Endodermal cell (in vitro differentiated cells): ENCODE measurements around the gene ARHGAP6. TPM values are rescaled to one million over a fixed set of nuclear protein-coding genes. Genes with fewer than 3 reads are reported as not detected.

ENCODE experiments used
- DNase-seq: peaks from one replicate; pipeline ENCODE4 v3.0.0-alpha.2; 2017
- H3K27ac ChIP-seq: 2 replicates; pipeline ENCODE4 v1.5.1; 2013; ENCODE audit warnings: mild to moderate bottlenecking, low read depth, low read length, moderate library complexity
- H3K27me3 ChIP-seq: 2 replicates; pipeline ENCODE4 v1.6.1; 2013; ENCODE audit warnings: mild to moderate bottlenecking, low read length, moderate library complexity; ENCODE audit not compliant: insufficient read depth, control insufficient read depth, poor library complexity, severe bottlenecking
- H3K36me3 ChIP-seq: 2 replicates; pipeline ENCODE4 v1.7.0; 2013; ENCODE audit warnings: mild to moderate bottlenecking, low read length, moderate library complexity; ENCODE audit not compliant: control insufficient read depth, insufficient read depth
- H3K4me1 ChIP-seq: one replicate; pipeline ENCODE4 v1.7.0; 2013; ENCODE audit warnings: low read length; ENCODE audit not compliant: control insufficient read depth, insufficient read depth
- H3K4me3 ChIP-seq: 2 replicates; pipeline ENCODE4 v1.5.1; 2013; ENCODE audit warnings: mild to moderate bottlenecking, low read length, moderate library complexity
- H3K9ac ChIP-seq: 2 replicates; pipeline ENCODE4 v1.6.1; 2013; ENCODE audit warnings: mild to moderate bottlenecking, low read length, moderate library complexity; ENCODE audit not compliant: poor library complexity, severe bottlenecking; ENCODE audit errors: extremely low read depth
- H3K9me3 ChIP-seq: 2 replicates; pipeline ENCODE4 v1.6.1; 2013; ENCODE audit warnings: mild to moderate bottlenecking, low read length, moderate library complexity; ENCODE audit not compliant: control insufficient read depth
- H3K27ac Mint-ChIP-seq: 2 replicates; pipeline ENCODE4 v1.8.0; 2020; ENCODE audit warnings: mixed read lengths
- H3K27me3 Mint-ChIP-seq: 2 replicates; pipeline ENCODE4 v1.8.0; 2021; ENCODE audit warnings: mild to moderate bottlenecking, mixed read lengths; ENCODE audit not compliant: insufficient read depth
- H3K36me3 Mint-ChIP-seq: 2 replicates; pipeline ENCODE4 v1.8.0; 2020; ENCODE audit warnings: low read depth, mixed read lengths
- H3K4me1 Mint-ChIP-seq: 2 replicates; pipeline ENCODE4 v1.8.0; 2020; ENCODE audit warnings: mixed read lengths
- H3K4me3 Mint-ChIP-seq: 2 replicates; pipeline ENCODE4 v1.8.0; 2020; ENCODE audit warnings: mild to moderate bottlenecking, moderate library complexity, mixed read lengths
- H3K9me3 Mint-ChIP-seq: 2 replicates; pipeline ENCODE4 v1.8.0; 2020; ENCODE audit warnings: mild to moderate bottlenecking, mixed read lengths
- CTCF ChIP-seq: fragments of 200-600 bp; sonication (generic); conservative IDR thresholded peaks from 2 replicates; pipeline ENCODE4 v1.5.0; 2021; ENCODE audit warnings: antibody characterized with exemption, mild to moderate bottlenecking
- WGBS, 2 experiments: methylation state at CpG; one replicate each; pipeline versions ENCODE4 v1.1.5 to v1.1.7; 2013; ENCODE audit warnings: missing lambda C conversion rate in 2 of 2, mixed read lengths in 1 of 2; ENCODE audit not compliant: insufficient coverage in 1 of 2, insufficient read length in 1 of 2; 5-methylcytosine and 5-hydroxymethylcytosine counted together
- total RNA-seq, 2 donors: library from RNA; stranded (reverse); fragmentation: NEBNext Ultra II Directional in 1 of 2; extraction: Animal tissue kit (Norgen Biotek cat#: 25700) in 1 of 2; gene quantifications; 2 replicates in 1 of 2; 3 replicates in 1 of 2; pipeline ENCODE4 v1.2.1, GENCODE V29; 2021

ARHGAP6 gene
- total RNA-seq, 2 donors from 2014 or later: 0.48 to 0.73 TPM

GRCh38 chrX:11703855-11704254 lies 38.1 kb upstream of the ARHGAP6 start:
- Mint-ChIP-seq H3K27ac (no peak overlapping the region), H3K27me3 (no peaks in the 10 kb centered on the region), H3K4me3 (no peak overlapping the region), H3K9me3 (peaks cover 51% of the 10 kb centered on the region), H3K36me3 (no peaks in the 10 kb centered on the region), H3K4me1 (no peaks in the 10 kb centered on the region)
- H3K36me3 ChIP-seq: no peaks in the 10 kb centered on the region
- 95% methylated on average over 10 of the region's 10 CpGs; no CpG with 5 or more reads in 1 of the 2 experiments for WGBS, 2 experiments
- TF ChIP-seq CTCF: no peak
- H3K4me1 ChIP-seq: no peaks in the 10 kb centered on the region
- no peak overlapping the region for H3K9ac ChIP-seq
- H3K27ac ChIP-seq: no peak overlapping the region
- no peak for DNase-seq
- H3K4me3 ChIP-seq: no peak overlapping the region
- H3K9me3 ChIP-seq: no peaks in the 10 kb centered on the region
- H3K27me3 ChIP-seq: no peaks in the 10 kb centered on the region

GRCh38 chrX:11702965-11703631 lies 37.4 kb upstream of the ARHGAP6 start:
- H3K4me1 ChIP-seq: no peaks in the 10 kb centered on the region
- H3K9ac ChIP-seq: no peak overlapping the region
- Mint-ChIP-seq H3K4me1 (no peaks in the 10 kb centered on the region), H3K27me3 (no peaks in the 10 kb centered on the region), H3K9me3 (peaks cover 57% of the 10 kb centered on the region), H3K4me3 (no peak overlapping the region), H3K36me3 (no peaks in the 10 kb centered on the region), H3K27ac (no peak overlapping the region)
- no peak for TF ChIP-seq CTCF
- H3K36me3 ChIP-seq: no peaks in the 10 kb centered on the region
- DNase-seq: no peak
- no peak overlapping the region for H3K4me3 ChIP-seq
- no peak overlapping the region for H3K27ac ChIP-seq
- H3K27me3 ChIP-seq: no peaks in the 10 kb centered on the region
- WGBS, 2 experiments: 83 to 100% methylated on average over 2 to 6 of the region's 6 CpGs
- H3K9me3 ChIP-seq: no peaks in the 10 kb centered on the region

- no peaks in the 10 kb centered on the region for H3K27me3 ChIP-seq
- DNase-seq: no peak
- no peak overlapping the region for H3K27ac Mint-ChIP-seq
- H3K4me1 Mint-ChIP-seq: no peaks in the 10 kb centered on the region
- H3K4me3 Mint-ChIP-seq: no peak overlapping the region
- no peak overlapping the region for H3K4me3 ChIP-seq
- H3K9ac ChIP-seq: no peak overlapping the region
- no peaks in the 10 kb centered on the region for H3K36me3 Mint-ChIP-seq
- no peak overlapping the region for H3K27ac ChIP-seq
- no peaks in the 10 kb centered on the region for H3K9me3 ChIP-seq
- no peaks in the 10 kb centered on the region for H3K36me3 ChIP-seq
- H3K9me3 Mint-ChIP-seq: peaks cover 60% of the 10 kb centered on the region
- no peak for TF ChIP-seq CTCF
- no peaks in the 10 kb centered on the region for H3K4me1 ChIP-seq
- no peaks in the 10 kb centered on the region for H3K27me3 Mint-ChIP-seq
- WGBS, 2 experiments: 88% methylated on average over 3 of the region's 3 CpGs; no CpG with 5 or more reads in 1 of the 2 experiments
These were observed 36.7 kb upstream of the ARHGAP6 start for GRCh38 chrX:11702420-11702819.
